Ishikawa (cell line): ENCODE measurements around the gene AIF1.
A peak's percentile ranks its signal among the peaks of the same experiment; 100 is the strongest.

Source experiments
- CEBPB ChIP-seq: IDR thresholded peaks from 2 replicates; pipeline ENCODE4 v1.6.1; 2012
- CREB1 ChIP-seq: IDR thresholded peaks from 2 replicates; pipeline ENCODE4 v1.6.1; 2012; ENCODE audit warnings: low read depth
- EGR1 ChIP-seq: IDR thresholded peaks from 2 replicates; pipeline ENCODE4 v1.6.1; 2012
- EP300 ChIP-seq: IDR thresholded peaks from 2 replicates; pipeline ENCODE4 v1.6.1; 2012; ENCODE audit warnings: borderline replicate concordance
- FOXM1 ChIP-seq: IDR thresholded peaks from 2 replicates; pipeline ENCODE4 v1.6.1; 2012; ENCODE audit warnings: low read depth, borderline replicate concordance
- MAX ChIP-seq: IDR thresholded peaks from 2 replicates; pipeline ENCODE4 v1.6.1; 2012
- NFIC ChIP-seq: IDR thresholded peaks from 2 replicates; pipeline ENCODE4 v1.6.1; 2012
- RAD21 ChIP-seq: IDR thresholded peaks from 2 replicates; pipeline ENCODE4 v1.6.1; 2012; ENCODE audit warnings: low read depth
- TAF1 ChIP-seq: IDR thresholded peaks from 2 replicates; pipeline ENCODE4 v1.6.1; 2012; ENCODE audit warnings: low read depth, mild to moderate bottlenecking
- TCF12 ChIP-seq: IDR thresholded peaks from 2 replicates; pipeline ENCODE4 v1.6.1; 2012; ENCODE audit warnings: low read depth
- TEAD4 ChIP-seq: IDR thresholded peaks from 2 replicates; pipeline ENCODE4 v1.6.1; 2012
- USF1 ChIP-seq: IDR thresholded peaks from 2 replicates; pipeline ENCODE4 v1.6.1; 2012
- YY1 ChIP-seq: IDR thresholded peaks from 2 replicates; pipeline ENCODE4 v1.6.1; 2012; ENCODE audit warnings: low read depth
- ZBTB7A ChIP-seq: IDR thresholded peaks from 2 replicates; pipeline ENCODE4 v1.6.1; 2012; ENCODE audit warnings: low read depth
- TF ChIP-seq, protein P1 (sequence below): IDR thresholded peaks from 2 replicates; pipeline ENCODE4 v1.6.1; 2012; ENCODE audit warnings: low read depth, mild to moderate bottlenecking

The AIF1 gene

GRCh38 chr6:31580438-31580740, 34.6 kb upstream of the AIF1 start:
- TF ChIP-seq CREB1 (no peak), TAF1 (no peak), USF1 (no peak)

- TF ChIP-seq ZBTB7A (peak; percentile 72; the same call in 1 of the 2 replicates), FOXM1 (no peak), MAX (peak; percentile 32; the same call in 1 of the 2 replicates), CEBPB (no peak), TCF12 (no peak), EGR1 (no peak), EP300 (no peak), TAF1 (no peak; the same call in 1 of the 2 replicates), YY1 (no peak), RAD21 (peak; percentile 53; the same call in 1 of the 2 replicates), TEAD4 (no peak), NFIC (no peak), CREB1 (no peak), USF1 (no peak)
- TF ChIP-seq, protein P1, sequence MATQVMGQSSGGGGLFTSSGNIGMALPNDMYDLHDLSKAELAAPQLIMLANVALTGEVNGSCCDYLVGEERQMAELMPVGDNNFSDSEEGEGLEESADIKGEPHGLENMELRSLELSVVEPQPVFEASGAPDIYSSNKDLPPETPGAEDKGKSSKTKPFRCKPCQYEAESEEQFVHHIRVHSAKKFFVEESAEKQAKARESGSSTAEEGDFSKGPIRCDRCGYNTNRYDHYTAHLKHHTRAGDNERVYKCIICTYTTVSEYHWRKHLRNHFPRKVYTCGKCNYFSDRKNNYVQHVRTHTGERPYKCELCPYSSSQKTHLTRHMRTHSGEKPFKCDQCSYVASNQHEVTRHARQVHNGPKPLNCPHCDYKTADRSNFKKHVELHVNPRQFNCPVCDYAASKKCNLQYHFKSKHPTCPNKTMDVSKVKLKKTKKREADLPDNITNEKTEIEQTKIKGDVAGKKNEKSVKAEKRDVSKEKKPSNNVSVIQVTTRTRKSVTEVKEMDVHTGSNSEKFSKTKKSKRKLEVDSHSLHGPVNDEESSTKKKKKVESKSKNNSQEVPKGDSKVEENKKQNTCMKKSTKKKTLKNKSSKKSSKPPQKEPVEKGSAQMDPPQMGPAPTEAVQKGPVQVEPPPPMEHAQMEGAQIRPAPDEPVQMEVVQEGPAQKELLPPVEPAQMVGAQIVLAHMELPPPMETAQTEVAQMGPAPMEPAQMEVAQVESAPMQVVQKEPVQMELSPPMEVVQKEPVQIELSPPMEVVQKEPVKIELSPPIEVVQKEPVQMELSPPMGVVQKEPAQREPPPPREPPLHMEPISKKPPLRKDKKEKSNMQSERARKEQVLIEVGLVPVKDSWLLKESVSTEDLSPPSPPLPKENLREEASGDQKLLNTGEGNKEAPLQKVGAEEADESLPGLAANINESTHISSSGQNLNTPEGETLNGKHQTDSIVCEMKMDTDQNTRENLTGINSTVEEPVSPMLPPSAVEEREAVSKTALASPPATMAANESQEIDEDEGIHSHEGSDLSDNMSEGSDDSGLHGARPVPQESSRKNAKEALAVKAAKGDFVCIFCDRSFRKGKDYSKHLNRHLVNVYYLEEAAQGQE = no peak
These were observed 34.1 kb upstream of the AIF1 start for GRCh38 chr6:31580807-31581433.

DNA sequence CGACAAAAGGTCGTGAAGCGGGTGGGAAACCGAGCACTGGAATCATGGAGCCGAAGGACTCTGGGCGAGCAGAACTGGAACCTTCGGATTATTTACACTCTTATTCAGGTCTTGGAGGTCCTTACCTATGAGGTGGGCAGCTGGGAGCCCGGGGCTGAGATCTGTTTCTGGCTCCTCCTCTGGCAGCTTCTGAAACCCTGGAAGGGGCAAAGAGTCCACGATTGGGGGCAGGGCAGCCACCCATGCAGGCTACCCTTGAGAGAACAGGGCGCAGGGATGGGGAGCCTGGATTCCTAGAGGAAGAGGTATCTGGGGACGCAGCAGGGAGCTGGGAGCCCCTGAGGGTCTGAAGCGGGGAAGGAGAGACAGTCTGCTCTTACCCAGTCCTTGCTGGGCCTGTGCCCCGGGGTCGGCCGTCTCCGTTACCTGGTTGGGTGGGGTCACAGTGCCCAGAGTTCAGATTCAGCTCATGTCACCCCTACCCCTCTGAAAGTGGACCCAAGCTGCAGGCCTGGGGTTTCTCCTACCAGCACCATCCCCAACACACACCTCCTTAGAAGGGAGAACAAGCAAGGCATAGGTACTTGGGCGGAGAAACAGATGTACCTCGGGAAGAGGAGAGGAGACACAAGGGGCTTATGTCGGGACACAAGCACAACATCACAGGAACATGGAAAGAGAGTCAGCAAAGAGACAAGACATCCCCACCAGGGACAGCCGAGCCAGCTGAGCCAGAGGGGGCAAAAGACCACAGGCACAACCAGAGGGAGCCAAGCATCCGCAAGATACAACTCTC, 33.4 kb upstream of the AIF1 start:
- TF ChIP-seq CREB1 (no peak), USF1 (no peak), EGR1 (no peak), CEBPB (no peak), ZBTB7A (no peak), RAD21 (no peak), MAX (no peak), FOXM1 (no peak), TEAD4 (no peak), TCF12 (no peak)
- TF ChIP-seq, protein P1 = no peak

DNA sequence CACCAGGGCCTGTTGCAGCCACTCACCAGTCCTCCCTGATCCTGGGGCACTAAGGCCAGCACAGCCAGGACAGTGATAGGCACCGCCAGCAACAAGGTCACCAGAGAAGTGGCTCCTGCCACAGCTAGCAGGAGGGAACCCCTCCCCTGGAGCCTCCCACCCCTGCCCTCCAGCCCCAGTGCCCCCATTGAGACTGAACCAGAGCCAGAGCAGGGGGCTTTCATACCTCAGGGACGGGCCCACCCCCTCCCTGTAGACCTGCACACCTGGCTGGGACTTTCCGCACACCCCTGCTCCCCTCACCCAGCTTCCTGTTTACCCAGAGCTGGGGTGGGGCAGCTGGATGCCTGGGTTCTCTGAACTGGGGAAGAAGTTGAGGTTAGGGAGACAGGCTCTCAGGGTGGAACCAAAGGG, 32.8 kb upstream of the AIF1 start, which contains the start of gene LTB:
Gene LTB, minus strand, starts transcription at position 195 of the 414 bp plus-strand sequence. Its CDS starts 7 bp downstream, at position 188.
- TF ChIP-seq MAX (no peak), TCF12 (no peak), TEAD4 (no peak), EGR1 (no peak), TAF1 (no peak), FOXM1 (no peak), RAD21 (no peak), CREB1 (no peak), YY1 (no peak), CEBPB (no peak), ZBTB7A (no peak), EP300 (no peak), NFIC (no peak), USF1 (no peak)
- TF ChIP-seq, protein P1 = no peak
